HG03432 (cell line): Measurements from ENCODE around the gene FOS.

Source experiments
- ATAC-seq: cut with Tn5 transposase; IDR thresholded peaks from one replicate; pipeline ENCODE4 v1.9.1; 2021; ENCODE audit warnings: mild to moderate bottlenecking, moderate library complexity; ENCODE audit not compliant: unreplicated experiment

The FOS gene

DNA sequence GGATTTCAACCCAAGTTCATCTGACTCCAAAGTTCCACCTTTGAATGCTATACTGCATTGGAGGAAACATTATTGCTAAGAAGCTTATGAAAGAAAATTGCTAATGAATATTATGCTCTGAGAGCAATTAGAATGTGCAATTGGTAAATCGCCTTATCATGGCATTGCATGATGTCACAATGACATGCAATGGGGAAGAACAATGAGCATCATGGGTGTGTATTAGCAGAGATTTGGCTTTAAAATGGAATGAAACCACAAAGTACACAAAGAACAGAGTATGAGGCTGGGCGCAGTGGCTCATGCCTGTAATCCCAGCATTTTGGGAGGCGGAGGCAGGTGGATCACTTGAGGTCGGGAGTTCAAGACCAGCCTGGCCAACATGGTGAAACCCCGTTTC, 34.7 kb downstream of the FOS start:
- no peak for ATAC-seq

DNA sequence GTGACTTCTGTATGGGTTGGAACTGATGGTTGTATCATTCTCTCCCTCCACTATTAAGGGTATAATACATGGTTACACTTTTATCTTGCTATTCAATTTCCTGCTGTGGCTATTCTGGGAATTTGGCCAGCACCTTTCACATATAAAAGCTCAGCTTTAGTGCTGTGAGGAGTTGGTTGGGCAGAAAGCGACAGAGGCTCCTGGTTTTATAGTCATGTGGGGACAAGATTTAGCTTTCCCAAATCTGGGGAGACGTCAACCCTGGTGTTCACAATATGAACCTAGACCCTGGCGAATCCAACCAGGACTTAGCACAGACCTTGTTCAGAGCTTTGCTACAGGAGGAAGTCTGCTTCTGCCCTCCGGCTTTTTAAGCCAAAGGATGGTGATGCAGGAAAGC, 36.5 kb downstream of the FOS start:
- ATAC-seq: no peak

DNA sequence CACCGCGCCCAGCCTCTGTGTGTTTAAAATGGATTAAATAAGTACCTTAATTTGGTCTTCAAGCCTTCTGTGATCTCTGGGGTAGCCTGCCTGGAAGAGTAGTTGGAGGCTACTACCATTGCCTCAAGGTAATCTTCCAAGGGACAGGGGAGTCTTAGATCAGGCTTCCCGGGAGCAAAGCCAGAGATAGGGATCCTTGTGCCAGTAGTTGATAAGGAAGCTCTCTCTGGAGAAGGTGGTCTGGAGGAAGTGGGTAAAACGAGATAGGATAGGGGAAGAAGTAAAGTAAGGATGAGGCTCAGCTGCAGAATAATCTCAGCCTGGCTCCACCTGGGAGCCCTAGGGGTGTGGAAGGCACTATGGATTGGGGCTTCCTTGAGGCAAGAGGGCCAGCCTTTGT, 38.5 kb downstream of the FOS start:
- ATAC-seq: no peak

DNA sequence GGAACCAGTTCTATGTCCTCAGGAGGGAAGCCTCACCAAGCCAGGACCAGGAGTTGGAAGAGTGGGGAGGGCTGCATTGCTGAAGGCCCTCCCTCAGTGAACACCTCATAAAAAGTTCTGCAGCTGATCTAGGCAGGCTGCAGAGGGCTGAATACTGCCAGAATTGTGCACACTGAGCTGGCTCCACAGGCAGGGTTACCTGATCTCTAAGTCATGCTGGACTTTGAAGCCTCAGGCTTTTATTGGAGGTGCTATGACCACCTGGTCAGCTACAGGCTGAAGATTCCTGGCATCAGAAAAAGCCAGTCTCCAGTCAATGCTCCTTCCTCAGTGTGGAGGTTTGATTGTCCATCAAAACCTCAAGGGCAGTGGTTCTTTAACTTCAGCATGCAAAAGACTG, 39.7 kb downstream of the FOS start:
- ATAC-seq: no peak

DNA sequence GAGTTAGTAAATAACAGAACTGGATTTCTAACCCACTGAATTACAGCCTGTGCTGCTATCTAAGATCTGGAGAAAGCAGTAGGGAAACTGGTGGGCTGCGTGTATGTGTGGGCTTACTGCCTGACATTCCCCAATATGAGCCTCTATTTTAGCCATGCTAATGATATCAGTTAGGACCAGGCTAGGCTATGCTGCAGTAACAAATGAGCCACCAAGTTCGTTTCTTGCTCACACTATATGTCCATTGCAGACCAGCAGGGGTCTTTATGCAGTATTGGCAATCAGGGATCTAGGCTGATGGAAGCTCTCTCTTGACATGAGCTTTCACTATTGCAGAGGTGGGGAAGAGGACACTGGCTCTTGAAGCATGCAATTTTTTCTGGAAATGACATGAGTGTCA, 40.4 kb downstream of the FOS start:
- ATAC-seq: no peak

DNA sequence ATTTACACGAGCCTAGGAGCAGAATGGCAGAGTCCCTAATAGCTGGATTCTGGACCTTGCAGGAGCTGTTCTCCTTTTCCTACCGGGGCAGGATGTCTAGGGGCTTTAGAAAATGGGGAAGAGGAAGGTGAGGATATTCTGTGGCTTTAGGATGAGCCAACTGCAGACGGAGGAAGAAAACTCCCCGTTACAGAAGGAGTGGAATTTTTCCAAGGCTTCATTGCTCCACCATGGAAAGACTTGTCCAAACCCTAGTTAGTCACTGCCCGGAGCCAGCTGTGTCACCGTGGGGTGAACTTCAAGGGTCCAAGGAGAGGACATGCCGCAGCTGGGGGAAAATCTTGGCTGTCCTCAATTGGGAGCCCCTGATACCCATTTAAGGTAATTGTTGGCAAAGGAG, 41.6 kb downstream of the FOS start:
- ATAC-seq: no peak

DNA sequence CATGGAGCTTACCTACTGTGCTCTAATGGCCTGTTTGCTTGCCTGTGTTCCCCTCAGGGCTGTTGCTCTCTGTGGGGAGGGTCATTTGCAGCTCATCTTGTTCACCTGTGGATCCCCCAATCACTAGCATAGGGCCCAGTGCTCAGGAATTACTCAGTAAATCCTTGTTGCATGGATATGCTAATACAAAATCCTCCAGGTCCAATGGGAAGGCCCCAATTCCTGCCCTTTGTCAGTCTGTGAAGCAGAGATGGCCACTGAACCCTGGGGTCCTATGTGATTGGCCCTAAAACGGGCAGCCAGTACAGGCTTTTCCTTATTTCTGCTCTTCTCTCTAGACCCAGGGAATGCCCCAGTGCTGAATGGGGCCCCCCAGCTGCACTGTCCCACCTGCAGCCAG, 44.1 kb downstream of the FOS start:
- no peak for ATAC-seq

DNA sequence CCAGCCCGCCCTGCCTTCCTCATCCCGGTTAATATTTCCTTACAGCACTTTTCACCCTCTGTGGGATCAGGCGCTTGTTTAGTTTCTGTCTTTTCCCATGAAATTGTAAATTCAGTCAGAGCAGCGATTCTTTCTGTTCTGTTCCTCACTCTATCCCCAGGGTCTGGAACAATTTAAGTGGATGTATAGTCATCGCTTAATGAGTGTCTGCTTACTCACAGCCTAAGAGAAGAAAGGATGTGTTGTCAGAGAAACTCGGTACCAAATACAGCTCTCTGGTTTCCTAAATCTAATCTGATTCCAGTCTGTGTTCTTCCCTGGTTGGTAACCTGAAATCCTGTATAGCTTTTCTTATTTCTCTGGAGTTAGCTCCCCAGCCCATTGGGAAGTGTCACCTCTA, 44.9 kb downstream of the FOS start:
- no peak for ATAC-seq

DNA sequence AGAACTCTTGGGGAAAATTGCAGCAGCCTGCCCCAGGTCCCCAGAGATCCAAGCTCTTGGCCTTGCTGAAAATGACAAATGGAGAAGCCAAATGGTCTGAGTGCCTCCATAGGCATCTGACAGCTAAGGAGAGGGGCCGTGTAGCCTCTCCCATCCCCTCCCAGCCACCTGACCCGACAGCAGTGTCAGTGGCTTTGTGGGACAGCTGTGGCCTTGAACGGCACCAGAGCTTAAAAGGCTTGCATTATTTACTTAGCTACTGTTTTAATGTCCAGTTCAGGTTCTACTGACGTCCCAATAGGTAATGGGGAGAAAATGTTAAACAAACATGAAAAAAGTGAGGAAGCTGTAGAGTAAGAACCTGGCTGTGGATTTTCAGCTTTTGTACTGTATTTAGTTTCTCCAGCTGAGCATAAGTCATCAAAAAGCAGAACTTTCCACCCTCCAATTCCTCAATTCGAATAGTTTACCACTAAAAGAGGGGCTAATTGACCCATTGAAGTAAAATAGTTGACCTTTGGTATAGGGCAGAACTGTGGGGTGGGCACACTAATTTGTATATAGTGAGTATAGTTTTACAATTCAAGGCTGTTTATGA, 50.0 kb downstream of the FOS start:
- ATAC-seq: no peak

DNA sequence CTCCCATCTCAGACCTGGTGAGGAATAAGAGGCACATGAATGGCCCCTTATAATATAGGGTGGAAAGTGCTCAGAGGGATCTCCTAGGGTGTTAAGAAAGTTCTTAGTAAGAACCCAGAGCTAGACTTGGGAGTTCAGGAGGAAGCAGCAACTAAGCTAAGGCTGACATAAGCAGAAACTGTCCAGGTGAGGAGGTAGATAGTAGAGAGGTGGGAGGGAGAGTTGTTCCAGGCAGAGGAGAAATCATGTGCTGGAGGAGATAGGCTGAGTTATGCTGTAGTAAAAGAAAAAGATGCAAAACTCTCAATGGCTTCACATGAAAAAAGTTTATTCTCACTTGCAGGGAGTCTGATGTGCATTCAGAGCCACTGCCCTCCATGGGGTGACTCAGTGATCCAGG, 50.7 kb downstream of the FOS start:
- no peak for ATAC-seq

DNA sequence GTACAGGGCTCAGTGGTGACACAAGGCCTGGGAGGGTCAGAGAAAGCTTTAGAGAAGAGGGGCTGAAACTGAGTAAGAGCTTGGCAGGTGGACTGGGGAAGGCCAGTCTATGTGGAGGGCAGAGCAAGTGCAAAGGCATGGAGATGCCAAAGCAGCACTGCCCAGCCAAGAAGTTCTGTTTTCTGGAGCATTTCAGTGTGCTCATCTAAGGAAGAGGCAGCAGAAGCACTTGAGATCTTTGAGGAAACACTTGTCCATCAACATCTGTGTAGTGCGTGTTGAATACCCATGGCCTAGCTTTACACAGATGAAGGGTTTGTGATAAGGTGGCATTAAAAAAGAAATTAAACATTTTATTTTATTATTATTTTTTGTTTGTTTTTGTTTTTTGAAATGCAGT, 52.8 kb downstream of the FOS start:
- ATAC-seq: no peak
